Upper lobe of left lung (tissue), 4 donors: Measurements from ENCODE around the gene SDK2.

Experiments
- POLR2A ChIP-seq, 4 donors: fragments of 450-650 bp; IDR thresholded peaks; one replicate each; pipeline ENCODE4 v1.5.1; 2016 to 2017; ENCODE audit warnings: antibody characterized with exemption in 4 of 4, mild to moderate bottlenecking in 2 of 4
- POLR2AphosphoS5 ChIP-seq, 2 donors: sonication (generic); formaldehyde crosslinking; IDR thresholded peaks; one replicate each; pipeline ENCODE4 v1.5.1; 2017; ENCODE audit warnings: antibody characterized with exemption in 2 of 2
- TF ChIP-seq, protein P1 (sequence below), 6 experiments: fragments of 450-650 bp in 4 of 6; fragments of 200-600 bp in 2 of 6; sonication (generic) in 2 of 6; IDR thresholded peaks; one replicate each; pipeline ENCODE4 v1.5.1; 2016 to 2019; ENCODE audit warnings: antibody characterized with exemption in 6 of 6

DNA sequence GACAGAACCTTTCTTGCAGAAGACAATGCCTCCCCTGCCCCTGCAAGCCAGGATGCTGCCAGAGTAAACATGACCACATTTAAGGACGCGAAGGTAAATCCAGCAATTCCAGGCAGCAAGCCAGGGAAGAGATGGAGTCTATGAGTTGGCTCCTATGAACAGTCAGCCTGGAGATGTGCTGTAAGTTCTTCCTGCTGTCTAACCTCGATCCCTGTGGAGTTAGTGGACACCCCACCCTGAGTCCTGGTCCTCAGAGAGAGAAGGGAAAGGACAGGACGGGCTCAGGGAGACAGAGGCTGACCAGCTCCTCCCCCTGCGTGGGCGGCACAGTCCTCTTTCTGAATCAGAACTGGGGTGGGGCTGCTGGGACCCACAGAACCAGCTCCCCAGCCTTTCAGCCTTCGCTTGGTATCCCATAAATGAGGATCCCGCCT is 357.4 kb downstream of the SDK2 start:
- TF ChIP-seq, protein P1, sequence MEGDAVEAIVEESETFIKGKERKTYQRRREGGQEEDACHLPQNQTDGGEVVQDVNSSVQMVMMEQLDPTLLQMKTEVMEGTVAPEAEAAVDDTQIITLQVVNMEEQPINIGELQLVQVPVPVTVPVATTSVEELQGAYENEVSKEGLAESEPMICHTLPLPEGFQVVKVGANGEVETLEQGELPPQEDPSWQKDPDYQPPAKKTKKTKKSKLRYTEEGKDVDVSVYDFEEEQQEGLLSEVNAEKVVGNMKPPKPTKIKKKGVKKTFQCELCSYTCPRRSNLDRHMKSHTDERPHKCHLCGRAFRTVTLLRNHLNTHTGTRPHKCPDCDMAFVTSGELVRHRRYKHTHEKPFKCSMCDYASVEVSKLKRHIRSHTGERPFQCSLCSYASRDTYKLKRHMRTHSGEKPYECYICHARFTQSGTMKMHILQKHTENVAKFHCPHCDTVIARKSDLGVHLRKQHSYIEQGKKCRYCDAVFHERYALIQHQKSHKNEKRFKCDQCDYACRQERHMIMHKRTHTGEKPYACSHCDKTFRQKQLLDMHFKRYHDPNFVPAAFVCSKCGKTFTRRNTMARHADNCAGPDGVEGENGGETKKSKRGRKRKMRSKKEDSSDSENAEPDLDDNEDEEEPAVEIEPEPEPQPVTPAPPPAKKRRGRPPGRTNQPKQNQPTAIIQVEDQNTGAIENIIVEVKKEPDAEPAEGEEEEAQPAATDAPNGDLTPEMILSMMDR (IDR thresholded peaks at IDR 0.05) = no peak
- TF ChIP-seq POLR2A (IDR thresholded peaks at IDR 0.05) (no peak), POLR2AphosphoS5 (IDR thresholded peaks at IDR 0.05) (no peak)
